Activated naive CD4-positive, alpha-beta T cell treated with Interleukin-2 at 50 U/mL for 16 hours (primary cell): Measurements from ENCODE around the gene ZNF277.
"Not testable (repeated sequence)": the region's sequence is repeated elsewhere in the genome, so short reads cannot be mapped to it uniquely, and the experiment has no call there.

Source experiments
- DNase-seq: peaks from one replicate; pipeline ENCODE4 v3.0.0-alpha.2; 2020

The ZNF277 gene

GRCh38 chr7:112213735-112214134, 7.2 kb downstream of the ZNF277 start:
- DNase-seq = no peak

DNA sequence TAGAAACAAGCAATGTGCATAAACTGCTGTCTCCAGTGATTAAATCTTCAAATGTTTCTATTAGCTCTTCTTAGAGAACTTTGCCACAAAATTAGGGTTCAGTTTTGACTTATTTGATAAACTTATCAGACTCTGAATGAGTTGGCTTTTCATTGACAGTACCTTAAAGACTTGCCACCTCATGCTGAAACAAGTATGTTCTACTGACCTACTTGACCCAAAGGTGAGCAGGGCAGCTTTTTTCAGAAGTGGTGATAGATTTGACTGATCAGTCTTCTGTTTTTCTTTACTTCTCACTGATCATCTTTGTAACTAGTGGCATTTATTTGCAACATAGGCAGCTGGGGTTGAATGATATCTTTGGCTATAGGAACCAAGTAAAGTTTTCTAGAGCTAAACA, 7.8 kb downstream of the ZNF277 start:
- no peak for DNase-seq

- no peak for DNase-seq
These were observed 8.4 kb downstream of the ZNF277 start for GRCh38 chr7:112214883-112215282.

DNA sequence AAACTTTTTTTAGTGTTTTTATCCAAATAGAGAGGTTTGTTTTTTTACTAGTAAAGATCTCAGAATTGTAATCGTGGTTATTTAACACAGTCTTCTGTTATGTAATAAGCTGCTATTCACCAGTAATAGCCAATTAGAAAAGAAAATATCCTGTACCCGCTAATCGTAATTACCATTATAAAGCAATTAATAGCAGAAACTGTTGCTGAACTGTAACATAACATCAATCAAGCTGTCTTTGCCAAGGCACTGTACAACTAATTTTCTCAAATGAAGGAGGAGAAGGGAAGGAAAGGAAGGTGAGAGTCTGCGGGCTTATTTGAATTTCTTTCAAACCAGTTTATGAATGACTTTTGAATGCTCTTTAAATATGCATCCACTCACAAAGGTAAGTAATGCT, 9.3 kb downstream of the ZNF277 start:
- no peak for DNase-seq

DNA sequence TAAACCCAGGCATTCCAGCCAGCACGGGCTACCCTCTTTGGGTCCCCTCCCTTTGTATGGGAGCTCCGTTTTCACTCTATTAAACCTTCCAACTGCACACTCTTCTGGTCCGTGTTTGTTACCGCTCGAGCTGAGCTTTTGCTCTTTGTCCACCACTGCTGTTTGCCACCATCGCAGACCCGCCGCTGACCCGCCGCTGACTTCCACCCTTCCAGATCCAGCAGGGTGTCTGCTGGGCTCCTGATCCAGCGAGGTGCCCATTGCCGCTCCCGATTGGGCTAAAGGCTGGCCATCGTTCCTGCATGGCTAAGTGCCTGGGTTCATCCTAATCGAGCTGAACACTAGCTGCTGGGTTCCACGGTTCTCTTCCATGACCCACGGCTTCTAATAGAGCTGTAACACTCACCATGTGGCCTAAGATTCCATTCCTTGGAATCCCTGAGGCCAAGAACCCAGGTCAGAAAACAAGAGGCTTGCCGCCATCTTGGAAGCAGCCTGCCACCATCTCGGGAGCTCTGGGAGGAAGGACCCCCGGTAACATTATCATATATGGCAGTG, 14.5 kb downstream of the ZNF277 start:
- DNase-seq = no peak

DNA sequence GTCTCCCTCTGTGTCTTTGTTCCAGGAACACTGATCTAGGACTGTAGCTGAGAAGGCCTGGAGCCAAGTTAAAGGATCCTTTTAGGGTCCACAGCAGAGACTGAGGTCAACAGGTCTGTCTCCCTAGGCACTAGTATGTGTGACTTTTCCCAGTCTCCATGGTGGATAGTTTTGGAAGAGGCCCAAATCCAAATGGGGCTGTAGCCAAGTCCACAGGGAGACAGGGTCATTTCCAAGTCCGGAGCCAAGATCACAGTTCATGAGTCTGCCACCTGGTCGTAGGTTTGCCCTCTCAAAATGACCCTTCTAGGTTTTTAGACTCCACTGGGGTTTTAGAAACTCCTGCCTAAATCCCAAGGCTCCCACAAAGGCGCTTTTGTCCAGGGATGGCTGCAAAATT, 16.8 kb downstream of the ZNF277 start:
- no peak for DNase-seq

GRCh38 chr7:112224186-112224585, 17.7 kb downstream of the ZNF277 start:
- DNase-seq = no peak

DNA sequence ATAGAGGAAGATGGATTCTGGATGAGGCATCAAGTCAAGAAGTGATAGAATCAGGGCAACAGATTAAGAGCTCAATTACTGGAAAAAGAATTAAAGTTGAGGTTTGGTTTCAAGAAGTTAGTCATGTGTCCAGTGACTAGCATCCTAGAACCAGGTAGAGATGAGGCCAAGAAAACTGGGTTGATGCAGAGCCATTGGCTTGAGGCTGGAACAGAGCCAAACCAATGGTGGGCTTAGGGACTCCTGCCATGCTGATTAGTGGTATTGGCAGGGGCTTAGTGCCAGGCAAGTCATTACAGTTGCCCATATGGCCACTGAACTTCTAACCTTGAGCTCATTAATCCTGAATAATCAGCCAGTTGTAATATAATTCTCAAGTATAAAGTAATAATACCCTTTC, 18.5 kb downstream of the ZNF277 start:
- DNase-seq = no peak

GRCh38 chr7:112226701-112227276, 20.3 kb downstream of the ZNF277 start:
- DNase-seq = no peak

DNA sequence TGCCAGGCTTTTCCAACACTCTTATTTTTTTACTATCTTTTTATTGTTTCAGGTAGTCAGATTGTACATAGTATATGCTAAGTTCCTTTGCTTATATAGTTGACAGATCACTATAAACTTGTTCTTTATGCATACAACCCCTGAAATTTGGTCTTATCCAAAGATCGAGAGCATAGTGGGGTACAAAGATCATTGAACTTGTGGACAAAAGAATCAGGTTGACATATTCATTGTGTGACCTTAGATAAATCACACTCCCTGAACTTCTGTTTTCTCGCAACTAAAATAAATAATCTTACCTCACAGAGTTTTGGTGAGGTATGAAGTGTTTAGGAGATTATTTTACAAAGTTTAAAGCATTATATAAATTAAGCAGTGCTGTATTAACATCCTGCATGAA, 22.1 kb downstream of the ZNF277 start:
- no peak for DNase-seq

DNA sequence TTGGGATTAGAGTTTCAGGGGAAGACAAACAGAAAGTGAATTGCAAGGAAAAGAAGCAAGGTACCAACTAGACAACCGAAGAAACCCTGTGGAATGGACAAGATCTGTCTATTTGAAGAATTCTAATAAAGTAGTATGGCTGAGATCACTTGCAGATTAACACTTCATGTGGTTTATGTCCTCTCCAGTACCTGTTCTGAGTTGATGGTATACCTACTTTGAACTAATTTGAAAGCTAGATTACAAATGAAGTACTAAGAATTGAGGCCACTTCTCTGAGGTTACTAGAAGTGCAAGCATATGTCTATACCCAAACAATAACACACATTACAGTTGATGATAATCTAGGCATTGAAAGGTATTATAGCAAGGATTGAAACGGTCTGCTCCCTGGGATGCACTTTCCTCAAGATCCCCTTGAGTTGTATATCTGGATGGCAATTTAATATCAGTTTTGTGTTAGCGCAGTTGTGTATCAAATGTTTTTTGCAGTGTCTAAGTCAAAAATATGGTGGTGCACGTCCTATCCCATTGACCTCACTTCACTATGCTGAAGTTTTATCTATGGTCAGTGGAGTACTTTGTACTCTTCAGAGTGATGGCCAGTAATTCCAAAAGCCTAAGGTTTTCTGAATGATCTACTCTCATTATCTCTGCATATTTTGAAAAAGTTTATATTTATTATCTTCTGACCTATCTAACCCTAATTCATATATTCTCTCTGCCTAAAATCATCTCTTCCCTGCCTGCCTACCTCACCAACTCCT, 25.9 kb downstream of the ZNF277 start:
- DNase-seq = no peak

- DNase-seq = no peak
These were observed 26.7 kb downstream of the ZNF277 start for GRCh38 chr7:112233048-112233697.

GRCh38 chr7:112234147-112234546, 27.7 kb downstream of the ZNF277 start:
- DNase-seq = no peak

DNA sequence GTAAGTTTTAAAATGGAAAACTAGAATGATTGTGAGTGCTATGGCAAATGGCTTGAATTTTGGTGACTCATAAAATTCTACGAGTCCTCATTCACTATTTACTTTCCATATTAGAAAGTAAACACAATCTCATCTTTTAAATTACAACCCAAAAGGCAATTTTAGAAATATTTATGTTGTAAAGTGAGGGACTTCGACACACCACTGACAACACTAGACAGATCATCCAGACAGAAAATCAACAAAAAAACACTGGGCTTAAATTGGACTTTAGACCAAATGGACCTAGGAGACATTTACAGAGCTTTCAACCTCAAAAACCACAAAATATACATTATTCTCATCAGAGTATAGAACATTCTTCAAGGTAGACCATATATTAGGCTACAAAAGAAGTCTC, 30.1 kb downstream of the ZNF277 start:
- DNase-seq = no peak

- DNase-seq = no peak
These were observed 31.8 kb downstream of the ZNF277 start for GRCh38 chr7:112238330-112238729.

DNA sequence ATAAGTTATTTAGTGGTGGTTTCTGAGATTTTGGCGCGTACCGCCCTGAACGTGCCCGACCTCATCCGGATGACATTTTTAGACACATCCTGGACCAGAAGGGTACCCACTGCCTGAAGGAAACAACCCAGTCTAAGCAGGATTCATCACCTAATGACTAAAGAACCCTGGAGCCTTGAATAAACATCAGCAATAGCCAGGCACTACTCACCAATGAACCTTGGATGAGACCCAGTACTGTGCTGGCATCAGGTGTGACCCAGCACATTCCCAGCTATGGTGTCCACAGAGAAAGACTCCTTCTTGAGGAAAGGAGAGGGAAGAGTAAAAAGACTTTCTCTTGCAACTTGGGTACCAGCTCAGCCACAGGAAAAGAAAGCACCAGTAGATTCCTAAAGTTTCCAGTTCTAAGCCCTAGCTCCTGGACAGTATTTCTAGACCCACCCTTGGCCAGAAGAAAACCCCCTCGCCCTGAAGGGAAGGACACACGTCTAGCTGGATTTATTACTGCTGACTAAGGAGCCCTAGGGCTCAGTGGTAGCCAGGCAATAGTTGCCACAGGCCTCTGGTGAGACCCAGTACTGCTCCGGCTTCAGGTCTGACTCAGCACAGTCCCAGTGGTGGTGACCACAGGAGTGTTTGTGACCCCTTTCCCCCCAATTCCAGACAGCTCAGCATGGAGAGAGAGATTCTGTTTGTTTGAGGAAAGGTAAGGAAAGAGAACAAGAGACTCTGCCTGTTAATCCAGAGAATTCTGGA, 32.5 kb downstream of the ZNF277 start:
- DNase-seq = no peak

DNA sequence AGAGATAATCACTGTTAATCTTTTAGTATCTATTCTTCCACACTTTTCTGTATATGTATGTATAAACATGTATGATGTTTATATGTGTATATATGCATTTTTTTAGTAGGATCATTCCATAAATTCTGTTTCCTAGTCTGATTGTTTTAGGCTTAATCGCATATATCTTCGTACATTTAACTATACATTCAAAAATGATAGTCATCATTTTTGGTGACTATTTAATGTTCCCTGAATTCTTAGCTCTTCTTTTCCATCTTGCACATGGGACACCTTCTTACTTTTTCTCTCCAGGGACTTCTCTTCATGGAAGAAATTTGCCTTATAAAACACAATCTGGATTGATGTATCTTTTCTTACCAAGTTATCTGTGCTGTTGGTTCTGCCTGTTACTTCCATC, 42.1 kb downstream of the ZNF277 start:
- no peak for DNase-seq

DNA sequence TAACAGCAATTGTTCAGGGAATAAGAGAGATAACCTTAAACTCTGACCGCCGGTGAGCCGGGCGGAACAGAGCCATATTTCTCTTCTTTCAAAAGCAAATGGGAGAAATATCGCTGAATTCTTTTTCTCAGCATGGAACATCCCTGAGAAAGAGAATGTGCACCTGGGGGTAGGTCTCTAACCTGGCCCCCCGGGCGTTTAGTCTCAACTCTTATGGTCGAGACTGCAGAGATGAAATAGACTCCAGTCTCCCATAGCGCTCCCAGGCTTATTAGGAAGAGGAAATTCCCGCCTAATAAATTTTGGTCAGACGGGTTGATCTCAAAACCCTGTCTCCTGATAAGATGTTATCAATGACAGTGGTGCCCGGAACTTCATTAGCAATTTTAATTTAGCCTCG, 43.5 kb downstream of the ZNF277 start:
- DNase-seq = not testable (repeated sequence)

DNA sequence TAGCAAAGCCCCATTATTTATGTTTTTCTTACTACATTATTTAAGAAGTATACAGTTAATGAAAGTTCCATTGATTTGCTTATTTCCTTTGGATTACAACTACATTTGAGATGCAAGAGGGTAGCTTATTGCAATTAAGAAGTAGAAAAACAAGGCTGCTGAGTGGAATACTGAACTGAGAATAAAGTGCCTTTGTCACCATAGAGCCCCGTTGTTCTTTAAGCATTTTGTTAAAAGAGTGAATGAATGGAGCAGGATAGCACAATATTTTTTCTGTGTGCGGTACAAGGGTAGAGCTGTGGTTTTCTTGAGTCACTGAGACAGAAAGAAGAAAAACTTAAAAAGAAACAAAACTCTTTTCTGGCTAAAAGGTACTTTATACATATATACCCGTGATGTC, 45.6 kb downstream of the ZNF277 start:
- DNase-seq = no peak

DNA sequence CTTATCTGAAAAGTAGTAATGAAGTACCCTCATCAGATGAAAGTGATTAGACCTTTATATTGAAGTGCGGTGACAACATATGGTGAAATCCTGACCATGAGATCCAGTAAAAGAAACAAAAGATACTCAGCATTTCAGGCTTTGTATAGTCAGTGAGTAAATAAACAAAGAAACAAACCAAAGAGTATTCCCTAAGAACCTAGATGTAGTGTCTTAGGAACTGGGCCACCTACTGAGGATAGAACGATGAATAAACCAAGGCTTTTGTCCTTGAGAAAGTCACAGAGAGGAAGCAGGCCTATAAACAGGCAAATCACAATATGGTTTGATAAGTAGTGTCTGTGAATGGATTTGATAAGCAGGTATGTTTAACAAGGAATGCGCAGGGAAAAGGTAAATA, 46.2 kb downstream of the ZNF277 start:
- DNase-seq = no peak

GRCh38 chr7:112254156-112254555, 47.7 kb downstream of the ZNF277 start:
- no peak for DNase-seq

- DNase-seq = no peak
These were observed 48.4 kb downstream of the ZNF277 start for GRCh38 chr7:112254709-112255387.

DNA sequence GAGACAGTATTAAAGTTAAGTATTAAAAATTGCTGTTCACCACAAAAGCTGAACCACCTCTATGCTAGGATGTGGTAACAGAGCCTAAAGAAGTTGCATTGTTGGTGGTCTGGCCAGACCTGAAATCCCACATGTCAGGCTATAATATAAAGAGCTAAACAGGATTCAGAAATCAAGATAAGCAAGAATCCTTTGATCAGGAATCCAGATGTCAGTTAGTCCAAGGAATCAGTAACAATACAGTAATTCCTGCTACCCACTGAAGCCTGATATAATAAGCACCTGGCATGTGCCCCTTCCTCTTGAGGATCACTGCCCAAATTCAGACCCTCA, 48.9 kb downstream of the ZNF277 start:
- DNase-seq = no peak
